K562 (cell line): ENCODE data around the gene IMPG2.

Experiments
- DNMT1 ChIP-seq: fragments of 450-650 bp; IDR thresholded peaks from 2 replicates; pipeline ENCODE4 v1.6.1; 2016; ENCODE audit warnings: antibody characterized with exemption, mild to moderate bottlenecking
- POLR2A ChIP-seq: fragments of 450-650 bp; conservative IDR thresholded peaks from 2 replicates; pipeline ENCODE4 v1.6.1; 2016
- TF ChIP-seq, protein P1 (sequence below): fragments of 150-350 bp; conservative IDR thresholded peaks from 2 replicates; pipeline ENCODE4 v1.6.1; 2014; ENCODE audit warnings: low read length
- TF ChIP-seq, protein P2 (sequence below): fragments of 450-650 bp; conservative IDR thresholded peaks from 2 replicates; pipeline ENCODE4 v1.6.1; 2016; ENCODE audit warnings: missing genetic modification characterization, low read depth, mild to moderate bottlenecking, control low read depth, missing compliant biosample characterization

DNA sequence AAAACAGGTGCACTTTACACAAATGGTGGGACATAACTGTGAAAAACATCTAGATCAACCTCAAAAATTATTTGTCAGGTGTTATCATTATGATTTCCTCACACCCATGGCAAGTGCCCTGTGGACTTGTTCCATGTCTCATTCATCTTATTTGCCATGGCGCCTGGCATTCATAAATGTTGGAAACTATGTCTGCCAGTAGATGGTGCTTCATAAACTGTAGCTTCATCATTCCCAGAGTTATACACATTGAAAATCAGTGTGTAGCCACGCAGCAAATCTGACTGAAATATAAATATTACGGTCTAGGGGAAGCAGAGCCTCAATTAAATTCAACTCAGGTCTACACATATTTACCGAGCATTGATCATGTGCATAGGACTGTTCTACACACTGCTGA lies 90.7 kb downstream of the IMPG2 start:
- TF ChIP-seq, protein P1, sequence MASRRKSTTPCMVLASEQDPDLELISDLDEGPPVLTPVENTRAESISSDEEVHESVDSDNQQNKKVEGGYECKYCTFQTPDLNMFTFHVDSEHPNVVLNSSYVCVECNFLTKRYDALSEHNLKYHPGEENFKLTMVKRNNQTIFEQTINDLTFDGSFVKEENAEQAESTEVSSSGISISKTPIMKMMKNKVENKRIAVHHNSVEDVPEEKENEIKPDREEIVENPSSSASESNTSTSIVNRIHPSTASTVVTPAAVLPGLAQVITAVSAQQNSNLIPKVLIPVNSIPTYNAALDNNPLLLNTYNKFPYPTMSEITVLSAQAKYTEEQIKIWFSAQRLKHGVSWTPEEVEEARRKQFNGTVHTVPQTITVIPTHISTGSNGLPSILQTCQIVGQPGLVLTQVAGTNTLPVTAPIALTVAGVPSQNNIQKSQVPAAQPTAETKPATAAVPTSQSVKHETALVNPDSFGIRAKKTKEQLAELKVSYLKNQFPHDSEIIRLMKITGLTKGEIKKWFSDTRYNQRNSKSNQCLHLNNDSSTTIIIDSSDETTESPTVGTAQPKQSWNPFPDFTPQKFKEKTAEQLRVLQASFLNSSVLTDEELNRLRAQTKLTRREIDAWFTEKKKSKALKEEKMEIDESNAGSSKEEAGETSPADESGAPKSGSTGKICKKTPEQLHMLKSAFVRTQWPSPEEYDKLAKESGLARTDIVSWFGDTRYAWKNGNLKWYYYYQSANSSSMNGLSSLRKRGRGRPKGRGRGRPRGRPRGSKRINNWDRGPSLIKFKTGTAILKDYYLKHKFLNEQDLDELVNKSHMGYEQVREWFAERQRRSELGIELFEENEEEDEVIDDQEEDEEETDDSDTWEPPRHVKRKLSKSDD, result no peak
- TF ChIP-seq, protein P2, sequence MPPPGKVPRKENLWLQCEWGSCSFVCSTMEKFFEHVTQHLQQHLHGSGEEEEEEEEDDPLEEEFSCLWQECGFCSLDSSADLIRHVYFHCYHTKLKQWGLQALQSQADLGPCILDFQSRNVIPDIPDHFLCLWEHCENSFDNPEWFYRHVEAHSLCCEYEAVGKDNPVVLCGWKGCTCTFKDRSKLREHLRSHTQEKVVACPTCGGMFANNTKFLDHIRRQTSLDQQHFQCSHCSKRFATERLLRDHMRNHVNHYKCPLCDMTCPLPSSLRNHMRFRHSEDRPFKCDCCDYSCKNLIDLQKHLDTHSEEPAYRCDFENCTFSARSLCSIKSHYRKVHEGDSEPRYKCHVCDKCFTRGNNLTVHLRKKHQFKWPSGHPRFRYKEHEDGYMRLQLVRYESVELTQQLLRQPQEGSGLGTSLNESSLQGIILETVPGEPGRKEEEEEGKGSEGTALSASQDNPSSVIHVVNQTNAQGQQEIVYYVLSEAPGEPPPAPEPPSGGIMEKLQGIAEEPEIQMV (tag), result no peak
- TF ChIP-seq DNMT1 (no peak), POLR2A (no peak)
